Inferior parietal cortex (tissue), 1 donor: ENCODE results near the gene FGF12.
A peak's percentile ranks its signal among the peaks of the same experiment; 100 is the strongest.

Experiments
- DNase-seq: peaks from one replicate; pipeline ENCODE4 v3.0.0-alpha.2; 2016; ENCODE audit errors: extremely low spot score

The FGF12 gene

GRCh38 chr3:192684151-192684550 is 43.2 kb downstream of the FGF12 start:
- no peak for DNase-seq

GRCh38 chr3:192675958-192676649 is 51.2 kb downstream of the FGF12 start:
- DNase-seq: no peak

- no peak for DNase-seq
Measured at GRCh38 chr3:192655628-192656027, 71.7 kb downstream of the FGF12 start.

DNA sequence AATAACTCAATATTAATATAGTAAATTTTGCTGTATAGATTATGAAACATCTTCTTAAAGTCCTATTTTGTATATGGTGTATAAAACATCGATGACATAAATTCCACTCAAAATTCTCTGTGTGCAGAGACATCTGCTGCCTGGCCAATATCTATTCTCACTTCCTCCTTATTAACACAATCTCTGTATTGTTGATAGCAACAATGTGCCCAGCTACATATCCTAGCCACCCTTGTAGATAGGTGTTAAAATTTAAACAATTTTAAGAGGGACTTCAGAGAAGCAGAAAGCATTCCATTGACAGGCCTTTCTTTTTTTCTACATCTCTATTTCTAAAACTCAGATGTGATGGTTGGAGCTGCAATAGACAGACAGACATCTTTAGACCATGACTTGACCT is 72.3 kb downstream of the FGF12 start:
- DNase-seq: no peak

DNA sequence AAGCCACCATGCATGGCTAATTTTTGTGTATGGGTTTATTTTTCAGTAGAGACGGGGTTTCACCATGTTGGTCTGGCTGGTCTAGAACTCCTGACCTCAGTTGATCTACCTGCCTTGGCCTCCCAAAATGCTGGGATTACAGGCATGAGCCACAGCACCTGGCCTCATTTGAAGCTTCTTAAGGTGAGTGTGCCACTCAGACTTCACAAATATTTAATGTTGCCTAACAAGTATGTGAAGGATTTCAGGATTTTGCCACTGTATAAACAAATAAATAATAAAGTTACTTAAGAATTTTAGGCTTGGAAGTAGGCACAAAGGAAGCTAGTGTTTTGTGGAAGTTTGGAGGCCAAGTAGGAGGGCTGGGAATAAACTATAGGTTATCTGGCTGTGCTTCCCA is 73.5 kb downstream of the FGF12 start:
- no peak for DNase-seq

DNA sequence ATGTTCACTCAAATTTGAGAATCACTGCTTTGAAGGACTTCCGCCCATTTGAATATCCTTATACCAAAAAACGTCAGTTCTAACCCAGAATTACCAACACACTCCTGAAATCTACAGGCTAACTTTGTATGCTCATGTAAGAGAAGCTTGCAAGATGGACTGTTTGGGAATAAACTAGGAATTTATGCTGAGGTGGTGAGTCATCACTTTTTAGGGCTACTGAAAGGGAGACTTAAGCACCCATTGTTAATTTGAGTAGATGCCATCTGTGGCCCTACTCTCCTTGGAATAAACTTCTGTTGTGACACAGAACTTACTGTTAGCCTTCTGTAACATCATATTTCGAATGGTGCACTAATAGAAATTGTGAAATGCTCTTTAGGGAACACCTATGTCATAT is 74.6 kb downstream of the FGF12 start:
- no peak for DNase-seq

GRCh38 chr3:192651836-192652512 is 75.4 kb downstream of the FGF12 start:
- DNase-seq: no peak

- no peak for DNase-seq
Measured at GRCh38 chr3:192645437-192645836, 81.9 kb downstream of the FGF12 start.

- DNase-seq: no peak
Measured at GRCh38 chr3:192642651-192643050, 84.7 kb downstream of the FGF12 start.

DNA sequence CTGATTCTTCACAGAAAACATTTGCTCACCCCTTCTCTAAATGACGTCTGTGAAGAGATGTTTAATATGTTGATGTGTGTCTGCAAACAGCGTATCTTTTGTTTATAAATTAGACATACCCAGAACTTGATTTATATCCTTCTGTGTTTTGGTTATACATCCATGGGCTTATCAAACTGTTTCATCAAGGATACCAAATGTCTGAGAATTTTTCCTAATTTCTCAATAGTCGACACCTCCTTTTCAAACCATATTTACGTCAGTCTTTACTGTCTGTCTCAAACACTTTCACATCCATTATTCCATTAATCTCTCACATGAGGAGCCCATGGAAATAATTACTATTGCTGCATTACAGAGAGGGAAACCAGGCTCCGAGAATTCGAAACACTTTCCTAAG is 85.4 kb downstream of the FGF12 start:
- no peak for DNase-seq

- DNase-seq: no peak
Measured at GRCh38 chr3:192639987-192640386, 87.4 kb downstream of the FGF12 start.

DNA sequence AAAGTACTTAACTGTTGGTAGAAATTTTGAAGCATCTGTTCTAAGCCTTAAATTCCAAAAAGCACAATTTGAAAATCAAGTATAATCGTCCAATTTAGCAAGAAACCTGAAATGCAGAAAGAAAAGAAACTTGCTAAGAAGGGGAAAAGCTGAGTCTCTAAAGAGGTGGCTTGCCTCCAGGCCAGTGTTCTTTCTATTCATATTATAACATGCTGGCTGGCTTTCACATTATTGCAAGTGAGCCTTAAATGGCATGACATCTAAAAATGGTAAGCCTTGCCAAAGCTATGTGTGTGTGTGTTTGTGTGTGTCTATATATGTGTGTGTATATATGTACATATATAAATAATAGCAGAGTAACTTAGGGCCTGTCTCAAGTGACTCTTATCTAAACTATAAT is 89.5 kb downstream of the FGF12 start:
- no peak for DNase-seq

DNA sequence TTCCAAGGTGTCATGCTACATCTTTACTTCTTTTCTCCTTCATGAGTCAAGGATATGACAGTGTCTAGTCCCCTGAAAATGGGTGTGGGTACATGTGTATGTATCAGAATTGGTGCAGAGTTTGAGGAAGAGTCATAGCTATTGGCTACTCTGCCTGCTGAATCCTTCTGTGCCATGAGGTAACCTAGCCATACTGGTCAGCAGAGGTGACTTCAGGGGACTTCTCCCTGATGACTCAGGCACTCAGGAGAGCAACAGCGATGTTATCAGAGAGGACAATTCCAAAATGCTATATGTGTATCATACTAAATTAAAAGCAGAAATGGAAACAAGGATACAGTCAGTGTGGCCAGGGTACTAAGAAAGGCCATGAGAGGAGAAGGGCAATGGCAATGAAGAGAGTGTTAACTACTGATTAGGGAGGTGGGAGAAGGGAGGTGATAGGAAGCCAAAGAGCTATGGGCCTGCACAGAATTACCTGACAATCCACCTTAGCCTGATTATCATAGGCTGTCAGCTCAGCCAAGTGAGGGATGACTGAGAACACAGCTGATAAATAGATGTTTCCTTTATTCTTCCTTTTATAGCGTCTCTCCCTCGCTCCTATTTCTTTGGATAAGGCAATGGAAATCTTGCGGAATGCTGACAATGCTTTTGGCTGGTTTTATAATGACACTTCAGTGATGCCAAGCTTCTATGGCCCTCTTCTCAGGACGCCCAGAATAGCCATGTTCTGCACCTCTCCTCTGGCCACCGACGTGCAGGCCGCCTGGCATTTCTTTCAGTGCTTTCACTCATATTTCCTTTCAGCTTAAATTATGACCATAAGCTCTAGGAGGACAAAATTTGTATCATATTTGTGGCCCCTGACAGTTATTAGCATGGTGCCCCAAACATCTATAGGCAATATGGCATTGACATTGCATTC is 90.6 kb downstream of the FGF12 start:
- DNase-seq: no peak

GRCh38 chr3:192629429-192629828 is 97.9 kb downstream of the FGF12 start:
- no peak for DNase-seq

DNA sequence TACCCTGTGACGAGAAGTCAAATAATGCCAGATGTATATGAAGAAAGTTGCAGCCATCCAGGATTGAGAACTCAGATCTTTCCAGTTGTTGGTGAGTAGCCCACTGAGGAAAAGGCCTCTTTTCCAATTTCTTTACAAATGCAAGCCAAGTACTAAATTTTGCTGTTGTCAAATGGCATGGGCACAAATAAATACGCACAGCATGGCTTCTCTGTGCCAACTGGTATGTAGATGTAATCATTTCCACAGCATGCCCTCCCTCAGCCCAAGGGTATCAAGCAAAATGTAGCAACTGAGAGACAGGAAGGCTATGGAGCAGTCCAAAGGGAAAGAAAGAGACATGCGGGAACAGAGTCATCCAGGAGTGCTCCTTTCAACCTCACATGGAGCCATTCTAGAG is 105.4 kb downstream of the FGF12 start:
- DNase-seq: no peak

- DNase-seq: no peak
Measured at GRCh38 chr3:192620275-192620674, 107.1 kb downstream of the FGF12 start.

GRCh38 chr3:192611411-192611810 is 115.9 kb downstream of the FGF12 start:
- no peak for DNase-seq

DNA sequence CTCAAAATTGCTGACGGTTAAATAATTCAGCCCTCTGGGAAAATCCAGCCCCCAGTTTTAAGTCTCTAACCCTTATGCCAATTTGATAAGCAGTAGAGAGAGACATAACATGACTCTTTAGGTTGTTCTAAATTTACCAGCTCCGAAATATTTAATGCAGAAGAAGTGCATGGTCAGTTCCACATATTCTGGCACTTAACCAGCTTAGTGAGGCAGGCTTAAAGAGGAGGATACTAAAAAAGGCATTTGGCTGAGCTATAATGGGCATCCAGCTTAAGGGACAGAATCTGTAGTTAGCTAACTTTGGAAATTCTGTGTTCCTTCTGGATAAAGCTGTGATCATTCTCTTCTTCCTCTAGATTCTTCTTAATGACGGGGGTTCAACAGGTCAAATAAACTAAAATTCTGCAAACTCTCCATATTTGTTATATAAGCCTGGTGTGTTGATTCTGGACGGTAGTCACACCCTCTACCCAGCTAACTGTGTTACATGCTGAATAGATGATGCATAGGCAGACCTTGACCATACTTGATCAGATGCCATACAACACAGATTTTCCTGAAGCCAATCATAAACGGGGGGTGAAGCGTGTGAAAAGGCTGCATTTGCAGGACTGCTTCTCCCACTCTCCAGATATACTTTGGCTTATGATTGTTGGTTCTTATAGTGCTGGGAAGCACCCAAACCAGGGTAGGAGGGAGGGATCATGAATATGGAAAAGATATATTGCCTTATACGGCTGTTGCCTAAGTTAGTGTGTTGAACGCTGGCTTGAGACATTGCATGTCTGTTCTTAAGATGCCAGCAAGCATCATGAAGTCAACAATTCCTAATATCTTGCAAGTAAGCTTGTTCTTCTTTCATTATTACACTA is 118.4 kb downstream of the FGF12 start:
- peak; percentile 47 for DNase-seq

GRCh38 chr3:192607798-192608197 is 119.5 kb downstream of the FGF12 start:
- DNase-seq: no peak

DNA sequence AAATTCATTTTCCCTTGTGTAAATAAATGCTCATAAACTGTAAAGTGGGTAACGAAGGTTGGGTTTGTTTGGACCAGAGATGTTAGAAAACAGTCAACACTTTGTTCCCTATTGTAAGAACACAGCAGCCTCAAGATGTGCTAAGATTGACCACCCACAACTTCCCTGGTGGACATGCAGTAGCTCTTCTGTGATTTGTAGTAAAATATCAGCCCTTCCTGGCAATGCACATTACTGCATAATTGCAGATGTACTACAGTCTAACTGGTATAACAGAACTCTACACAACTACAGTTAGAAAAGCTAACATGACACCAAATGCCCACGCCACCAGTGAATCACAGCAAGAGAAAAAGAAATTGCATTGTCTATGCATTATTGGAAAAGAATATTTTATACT is 129.4 kb downstream of the FGF12 start:
- DNase-seq: no peak

GRCh38 chr3:192597506-192597905 is 129.8 kb downstream of the FGF12 start:
- no peak for DNase-seq

DNA sequence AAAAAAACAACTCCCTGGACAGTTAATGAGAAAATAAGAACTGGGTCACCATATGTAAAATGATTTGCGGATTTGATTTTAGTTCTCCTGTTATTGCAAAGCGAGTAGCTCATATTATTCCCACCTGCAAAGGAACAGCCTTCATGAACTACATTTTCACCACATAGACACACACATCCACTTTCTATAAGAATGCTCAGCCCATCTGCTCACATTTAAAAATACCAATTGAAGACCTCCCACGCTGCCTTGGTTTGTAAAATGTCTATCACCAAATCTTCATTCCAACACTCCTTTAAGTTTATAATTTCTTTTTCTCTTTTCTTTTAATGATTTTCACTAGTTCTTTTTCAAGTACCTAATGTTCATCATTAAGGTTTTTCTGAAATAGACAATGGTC is 148.6 kb downstream of the FGF12 start:
- no peak for DNase-seq
